Naive thymus-derived CD8-positive, alpha-beta T cell (primary cell): Measurements from ENCODE around the gene NDUFB10. TPM values are rescaled to one million over a fixed set of nuclear protein-coding genes. Genes with fewer than 3 reads are reported as not detected.

Source experiments
- ATAC-seq, 2 donors: fragments of 150-1000 bp; cut with Tn5 transposase in 1 of 2; sonication (Bioruptor Pico), chemical (Tn5 transposase) in 1 of 2; 1 replicate in 1 of 2; 2 replicates in 1 of 2; pipeline ENCODE4 v1.10.0; 2021; ENCODE audit warnings: mild to moderate bottlenecking in 2 of 2, moderate library complexity in 2 of 2
- POLR2A ChIA-PET: fragments of 350-600 bp; sonication (Branson Sonifier 250); formaldehyde crosslinking; loops from one replicate; lab custom pipeline; 2021; ENCODE audit warnings: antibody characterized with exemption; lab: Charles Lee
- DNase-seq, 10 donors: peaks; one replicate each; pipeline versions ENCODE4 v3.0.0 to v3.0.0-alpha.2; 2020 to 2022
- H3K27ac Mint-ChIP-seq, 10 donors: one replicate each; pipeline ENCODE4 v1.8.0; 2020 to 2022; ENCODE audit warnings: mild to moderate bottlenecking in 10 of 10, mixed read lengths in 10 of 10, moderate library complexity in 4 of 10, inconsistent platforms in 1 of 10
- H3K27me3 Mint-ChIP-seq, 5 donors: one replicate each; pipeline ENCODE4 v1.8.0; 2021 to 2022; ENCODE audit warnings: mixed read lengths in 5 of 5
- H3K36me3 Mint-ChIP-seq, 3 donors: one replicate each; pipeline ENCODE4 v1.8.0; 2020 to 2022; ENCODE audit warnings: mixed read lengths in 3 of 3, mild to moderate bottlenecking in 2 of 3, inconsistent platforms in 1 of 3
- H3K4me1 Mint-ChIP-seq, 4 donors: one replicate each; pipeline ENCODE4 v1.8.0; 2021 to 2022; ENCODE audit warnings: mixed read lengths in 4 of 4
- H3K4me3 Mint-ChIP-seq, 10 donors: one replicate each; pipeline ENCODE4 v1.8.0; 2020 to 2022; ENCODE audit warnings: mild to moderate bottlenecking in 10 of 10, mixed read lengths in 10 of 10, moderate library complexity in 6 of 10, inconsistent platforms in 1 of 10
- H3K9me3 Mint-ChIP-seq, 9 donors: one replicate each; pipeline ENCODE4 v1.8.0; 2020 to 2022; ENCODE audit warnings: mixed read lengths in 9 of 9, mild to moderate bottlenecking in 3 of 9, inconsistent platforms in 1 of 9, moderate library complexity in 1 of 9
- polyA plus RNA-seq, 3 donors: library from polyadenylated mRNA; unstranded; fragments of 300-500 nt; fragmentation: Illumina TruSeq; gene quantifications; one replicate each; pipeline ENCODE4 v1.2.3, GENCODE V29; 2021
- total RNA-seq, 8 experiments: library from RNA in 2 of 8; stranded (reverse) in 2 of 8; gene quantifications; one replicate each; pipeline ENCODE4 v1.2.3 and lab custom pipeline; 2021 to 2026

The NDUFB10 gene
- total and polyA plus RNA-seq, 5 experiments from 2014 or later, result 62.5 to 217 (median 180) TPM

- no peak overlapping the region for H3K4me3 Mint-ChIP-seq
- H3K9me3 Mint-ChIP-seq, result no peaks in the 10 kb centered on the region
- H3K27ac Mint-ChIP-seq, result no peak overlapping the region
- POLR2A ChIA-PET, result interaction anchor here (0.7 to 2.5 kb wide), 3 partner anchors 11 to 88 kb away, joined by 3 to 10 read pairs (median 3); partner anchors contain the start of gene RPS2
- H3K36me3 Mint-ChIP-seq, result peaks cover 0 to 55% (median 19%) of the 10 kb centered on the region in 3 donors
- H3K27me3 Mint-ChIP-seq, result peaks cover 1 to 27% (median 4%) of the 10 kb centered on the region in 5 donors
- no peak for DNase-seq
- no peak for ATAC-seq
- H3K4me1 Mint-ChIP-seq, result peaks cover 5 to 14% (median 7%) of the 10 kb centered on the region in 4 donors
Measured at GRCh38 chr16:1976951-1977874, 17.9 kb downstream of the NDUFB10 start.

DNA sequence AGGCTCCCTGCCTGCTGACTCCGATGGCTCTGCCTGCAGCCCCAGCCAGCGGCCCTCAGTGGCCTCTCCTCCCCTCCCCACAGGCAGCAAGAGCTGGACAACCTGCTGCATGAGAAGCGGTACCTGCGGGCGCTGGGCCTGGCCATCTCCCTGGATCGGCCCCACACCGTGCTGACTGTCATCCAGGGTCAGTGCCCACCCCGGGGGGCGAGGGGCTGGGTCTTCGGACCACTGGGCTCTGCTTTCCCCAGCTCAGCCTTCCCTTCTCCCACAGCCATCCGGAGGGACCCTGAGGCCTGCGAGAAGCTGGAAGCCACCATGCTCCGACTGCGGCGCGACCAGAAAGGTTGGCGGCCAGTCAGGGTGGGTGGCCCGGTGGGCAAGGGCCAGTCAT, 18.5 kb downstream of the NDUFB10 start:
- Mint-ChIP-seq H3K4me3 (no peak overlapping the region), H3K27me3 (peaks cover 1 to 30% (median 4%) of the 10 kb centered on the region in 5 donors), H3K36me3 (peaks cover 0 to 53% (median 19%) of the 10 kb centered on the region in 3 donors), H3K27ac (no peak overlapping the region), H3K9me3 (no peaks in the 10 kb centered on the region), H3K4me1 (peaks cover 4 to 11% (median 7%) of the 10 kb centered on the region in 4 donors)
- no peak for DNase-seq
- ATAC-seq, result no peak
- POLR2A ChIA-PET, result interaction anchor here (1.0 to 2.5 kb wide), 2 partner anchors 10 to 13 kb away, joined by 3 to 10 read pairs; partner anchors contain the start of gene RPS2

- no peak overlapping the region for H3K4me3 Mint-ChIP-seq
- peaks cover 0 to 48% (median 19%) of the 10 kb centered on the region in 3 donors for H3K36me3 Mint-ChIP-seq
- peaks cover 6 to 10% (median 8%) of the 10 kb centered on the region in 4 donors for H3K4me1 Mint-ChIP-seq
- POLR2A ChIA-PET, result interaction anchor here (1.0 to 2.5 kb wide), 2 partner anchors 9 to 14 kb away, joined by 3 to 10 read pairs; partner anchors contain the start of gene RPS2
- ATAC-seq (no peak), DNase-seq (no peak)
- H3K9me3 Mint-ChIP-seq, result no peaks in the 10 kb centered on the region
- no peak overlapping the region for H3K27ac Mint-ChIP-seq
- H3K27me3 Mint-ChIP-seq, result peaks cover 1 to 33% (median 4%) of the 10 kb centered on the region in 5 donors
Measured at GRCh38 chr16:1978476-1979120, 19.3 kb downstream of the NDUFB10 start.

- no peak overlapping the region for H3K27ac Mint-ChIP-seq
- POLR2A ChIA-PET, result interaction anchor here (0.5 to 7.3 kb wide), 4 partner anchors 8 to 986 kb away, joined by 4 to 89 read pairs (median 26); partner anchors contain the start of genes NDUFB10, RPS2 and TBL3
- H3K9me3 Mint-ChIP-seq, result no peaks in the 10 kb centered on the region
- no peak for DNase-seq
- no peak for ATAC-seq
- peaks cover 1 to 33% (median 4%) of the 10 kb centered on the region in 5 donors for H3K27me3 Mint-ChIP-seq
- peaks cover 6 to 10% (median 7%) of the 10 kb centered on the region in 4 donors for H3K4me1 Mint-ChIP-seq
- H3K4me3 Mint-ChIP-seq, result no peak overlapping the region
- peaks cover 0 to 45% (median 18%) of the 10 kb centered on the region in 3 donors for H3K36me3 Mint-ChIP-seq
Measured at GRCh38 chr16:1979271-1980029, 20.1 kb downstream of the NDUFB10 start.

- POLR2A ChIA-PET, result interaction anchor here (0.5 to 7.3 kb wide), 4 partner anchors 9 to 985 kb away, joined by 3 to 89 read pairs (median 24); partner anchors contain the start of genes NDUFB10, RPS2 and TBL3
- peaks cover 0 to 39% (median 12%) of the 10 kb centered on the region in 3 donors for H3K36me3 Mint-ChIP-seq
- H3K4me1 Mint-ChIP-seq, result peaks cover 5 to 17% (median 13%) of the 10 kb centered on the region in 4 donors
- H3K4me3 Mint-ChIP-seq, result peak overlapping the region in 1 of 10 donors; percentile 4
- ATAC-seq (no peak), DNase-seq (no peak)
- H3K27ac Mint-ChIP-seq, result no peak overlapping the region
- H3K9me3 Mint-ChIP-seq, result no peaks in the 10 kb centered on the region
- H3K27me3 Mint-ChIP-seq, result peaks cover 1 to 33% (median 4%) of the 10 kb centered on the region in 5 donors
Measured at GRCh38 chr16:1980030-1980769, 20.9 kb downstream of the NDUFB10 start.

DNA sequence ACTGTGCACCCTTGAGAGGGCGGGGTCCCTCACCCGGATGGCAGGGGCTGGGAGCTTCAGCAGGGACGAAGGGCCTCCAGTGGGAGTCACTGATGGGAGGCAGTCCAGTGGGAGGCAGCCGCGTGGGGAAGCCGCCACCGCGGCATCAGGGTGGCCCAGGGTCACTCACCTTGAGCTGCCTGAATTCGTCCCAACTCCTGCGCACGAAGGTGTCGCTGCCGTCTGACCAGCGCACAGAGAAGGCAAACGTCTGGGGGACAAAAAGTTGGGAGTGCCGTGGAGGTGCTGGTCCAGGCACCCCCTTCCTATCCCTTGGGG, 21.4 kb downstream of the NDUFB10 start:
- POLR2A ChIA-PET, result interaction anchor here (0.6 to 7.3 kb wide), 3 partner anchors 10 to 103 kb away, joined by 3 to 89 read pairs (median 43); partner anchors contain the start of genes NDUFB10, RPS2 and TBL3
- DNase-seq, result no peak
- ATAC-seq, result no peak
- no peak overlapping the region for H3K27ac Mint-ChIP-seq
- no peaks in the 10 kb centered on the region for H3K9me3 Mint-ChIP-seq
- peak overlapping the region in 1 of 10 donors; percentile 4 for H3K4me3 Mint-ChIP-seq
- H3K27me3 Mint-ChIP-seq, result peaks cover 1 to 32% (median 4%) of the 10 kb centered on the region in 5 donors
- peaks cover 0 to 36% (median 9%) of the 10 kb centered on the region in 3 donors for H3K36me3 Mint-ChIP-seq
- H3K4me1 Mint-ChIP-seq, result peaks cover 5 to 19% (median 15%) of the 10 kb centered on the region in 4 donors

GRCh38 chr16:1981398-1981836, 22.1 kb downstream of the NDUFB10 start, which contains the start of gene NOXO1:
Gene NOXO1, minus strand, starts transcription at chr16:1981469. Its CDS starts 290 bp downstream, at chr16:1981179.
- Mint-ChIP-seq H3K4me3 (peak within 1 kb of the TSS in 7 of 10 donors; percentile 22 to 79 (median 73)), H3K9me3 (no peaks in the 10 kb centered on the region), H3K27ac (peak within 1 kb of the TSS in 1 of 10 donors; percentile 73), H3K27me3 (peaks cover 1 to 28% (median 4%) of the 10 kb centered on the region in 5 donors), H3K4me1 (peaks cover 5 to 19% (median 15%) of the 10 kb centered on the region in 4 donors), H3K36me3 (peaks cover 0 to 36% (median 5%) of the 10 kb centered on the region in 3 donors)
- POLR2A ChIA-PET, result interaction anchor here (1.0 to 7.3 kb wide), 3 partner anchors 10 to 28 kb away, joined by 4 to 89 read pairs (median 43); partner anchors contain the start of genes NDUFB10, RPS2, TBL3 and ZNF598
- ATAC-seq, result no peak
- DNase-seq, result no peak

DNA sequence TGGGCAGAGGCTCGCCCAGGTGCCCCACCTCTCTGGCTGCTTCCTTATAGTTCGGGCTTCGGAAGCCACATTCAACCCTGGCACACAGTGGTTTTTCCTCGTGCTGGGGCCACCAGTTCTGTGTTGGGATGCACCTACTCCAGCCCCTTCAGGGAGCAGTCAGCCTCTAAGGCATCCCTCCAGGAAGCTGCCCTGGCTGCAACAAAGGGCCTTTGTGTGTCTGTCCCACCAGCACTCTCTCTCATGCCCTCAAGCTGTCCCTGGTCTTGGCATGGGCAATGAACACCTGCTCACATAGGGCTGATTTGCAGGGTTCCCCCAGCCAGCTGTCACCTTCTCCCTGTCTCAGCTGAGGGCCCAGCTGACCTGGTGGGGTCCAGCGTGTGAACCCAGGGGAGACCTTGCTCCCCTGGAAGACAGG, 22.7 kb downstream of the NDUFB10 start:
- Mint-ChIP-seq H3K36me3 (peaks cover 0 to 36% (median 8%) of the 10 kb centered on the region in 3 donors), H3K9me3 (no peaks in the 10 kb centered on the region), H3K4me3 (peak overlapping the region in 5 of 10 donors; percentile 66 to 79 (median 76)), H3K4me1 (peaks cover 5 to 19% (median 15%) of the 10 kb centered on the region in 4 donors), H3K27ac (no peak overlapping the region), H3K27me3 (peaks cover 1 to 32% (median 10%) of the 10 kb centered on the region in 5 donors)
- DNase-seq (no peak), ATAC-seq (no peak)
- POLR2A ChIA-PET, result interaction anchor here (0.9 to 7.3 kb wide), 5 partner anchors 8 to 173 kb away, joined by 4 to 89 read pairs (median 7); partner anchors contain the start of genes NDUFB10, RPS2, TBL3 and TRAF7

- H3K9me3 Mint-ChIP-seq, result no peaks in the 10 kb centered on the region
Measured at GRCh38 chr16:1982991-1983543, 23.7 kb downstream of the NDUFB10 start.

More at GRCh38 chr16:1982991-1983543, 23.7 kb downstream of the NDUFB10 start:
- Mint-ChIP-seq H3K4me1 (peaks cover 5 to 19% (median 15%) of the 10 kb centered on the region in 4 donors), H3K4me3 (peak overlapping the region; percentile 73 to 89 (median 79)), H3K36me3 (peaks cover 0 to 30% (median 10%) of the 10 kb centered on the region in 3 donors), H3K27ac (peak overlapping the region in 9 of 10 donors; percentile 10 to 81 (median 67)), H3K27me3 (peaks cover 1 to 37% (median 10%) of the 10 kb centered on the region in 5 donors)
- no peak for DNase-seq
- POLR2A ChIA-PET, result interaction anchor here (0.7 to 7.3 kb wide), 8 partner anchors 10 to 178 kb away, joined by 3 to 89 read pairs (median 5); partner anchors contain the start of genes NDUFB10, RPS2, TBL3 and TRAF7
- no peak for ATAC-seq
